IMR-90 (cell line): ENCODE results near the gene TMEM9. TPM values are rescaled to one million over a fixed set of nuclear protein-coding genes. Genes with fewer than 3 reads are reported as not detected.

Experiments
- ATAC-seq: fragments of 200-7000 bp; cut with Tn5 transposase; 2 replicates; pipeline ENCODE4 v1.9.1; 2020; ENCODE audit warnings: low read depth, mild to moderate bottlenecking, moderate library complexity
- BruUV-seq: library from RNA; stranded (reverse); fragments of 400-500 nt; replicated peaks from 2 replicates; lab custom pipeline; 2021; lab: Mats Ljungman, UMichigan
- CTCF ChIA-PET: fragments of 300-600 bp; formaldehyde crosslinking; extraction: SDS; loops from one replicate; lab custom pipeline; 2021; ENCODE audit warnings: antibody characterized with exemption; lab: Yijun Ruan, JAX
- POLR2A ChIA-PET: fragments of 300-600 bp; sonication (Branson Sonifier 250); formaldehyde crosslinking; loops from one replicate; lab custom pipeline; 2022; ENCODE audit warnings: antibody characterized with exemption; ENCODE audit not compliant: unreplicated experiment; lab: Charles Lee
- DNase-seq: peaks from one replicate; pipeline ENCODE4 v3.0.0; 2013
- H2AFZ ChIP-seq: replicated peaks from 2 replicates; pipeline ENCODE3; 2013; ENCODE audit warnings: low read length, mild to moderate bottlenecking; ENCODE audit not compliant: poor library complexity
- H2AK5ac ChIP-seq: 2 replicates; pipeline ENCODE4 v1.6.1; 2013; ENCODE audit warnings: low read depth, low read length, inconsistent platforms
- H2AK9ac ChIP-seq: replicated peaks from 2 replicates; pipeline ENCODE3; 2013; ENCODE audit warnings: mild to moderate bottlenecking, low read depth, low read length, moderate library complexity; ENCODE audit not compliant: poor library complexity
- H2BK120ac ChIP-seq: 2 replicates; pipeline ENCODE4 v1.6.1; 2013; ENCODE audit warnings: low read depth, low read length, inconsistent platforms
- H2BK15ac ChIP-seq: 3 replicates; pipeline ENCODE4 v1.6.1; 2013; ENCODE audit warnings: low read depth, low read length, inconsistent platforms
- H2BK20ac ChIP-seq: 2 replicates; pipeline ENCODE4 v1.6.1; 2013; ENCODE audit warnings: low read depth, mild to moderate bottlenecking, inconsistent platforms, low read length, moderate library complexity
- H2BK5ac ChIP-seq: 2 replicates; pipeline ENCODE4 v1.6.1; 2013; ENCODE audit warnings: mild to moderate bottlenecking, low read depth, low read length, inconsistent platforms; ENCODE audit not compliant: poor library complexity, severe bottlenecking
- H3K14ac ChIP-seq: replicated peaks from 2 replicates; pipeline ENCODE4 v1.6.1; 2013; ENCODE audit warnings: low read depth, low read length, inconsistent platforms
- H3K18ac ChIP-seq: 2 replicates; pipeline ENCODE4 v1.6.1; 2013; ENCODE audit warnings: low read depth, low read length, control low read depth
- H3K23ac ChIP-seq: 2 replicates; pipeline ENCODE4 v1.6.1; 2013; ENCODE audit warnings: low read depth, low read length, inconsistent platforms
- H3K27ac ChIP-seq: 2 replicates; pipeline ENCODE4 v1.5.1; 2013; ENCODE audit warnings: mild to moderate bottlenecking, control low read depth, low read length; ENCODE audit not compliant: insufficient read depth
- H3K27me3 ChIP-seq: 2 replicates; pipeline ENCODE4 v1.6.1; 2013; ENCODE audit warnings: low read length; ENCODE audit not compliant: control insufficient read depth, insufficient read depth
- H3K36me3 ChIP-seq: 2 replicates; pipeline ENCODE4 v1.6.1; 2013; ENCODE audit warnings: low read length, mixed read lengths; ENCODE audit not compliant: control insufficient read depth, insufficient read depth
- H3K4ac ChIP-seq: 2 replicates; pipeline ENCODE4 v1.6.1; 2013; ENCODE audit warnings: low read depth, low read length, inconsistent platforms
- H3K4me1 ChIP-seq: 2 replicates; pipeline ENCODE4 v1.6.1; 2013; ENCODE audit warnings: low read length, mixed read lengths; ENCODE audit not compliant: control insufficient read depth, insufficient read depth
- H3K4me2 ChIP-seq: 2 replicates; pipeline ENCODE4 v1.6.1; 2013; ENCODE audit warnings: low read depth, mild to moderate bottlenecking, control low read depth, low read length, moderate library complexity
- H3K4me3 ChIP-seq: 2 replicates; pipeline ENCODE4 v1.5.1; 2013; ENCODE audit warnings: low read depth, mild to moderate bottlenecking, control low read depth, low read length, moderate library complexity; ENCODE audit not compliant: insufficient read depth
- H3K56ac ChIP-seq: 2 replicates; pipeline ENCODE4 v1.6.1; 2013; ENCODE audit warnings: low read length, inconsistent platforms; ENCODE audit not compliant: insufficient read depth; ENCODE audit errors: extremely low read depth
- H3K79me1 ChIP-seq, 2 experiments: 2 replicates each; pipeline ENCODE4 v1.6.1; 2013; ENCODE audit warnings: low read length in 2 of 2, inconsistent platforms in 1 of 2, low read depth in 1 of 2
- H3K9ac ChIP-seq: 2 replicates; pipeline ENCODE4 v1.6.1; 2013; ENCODE audit warnings: low read depth, low read length, control low read depth
- H3K9me1 ChIP-seq: 2 replicates; pipeline ENCODE4 v1.6.1; 2013; ENCODE audit warnings: low read length, inconsistent platforms; ENCODE audit not compliant: insufficient read depth
- H3K9me3 ChIP-seq: 2 replicates; pipeline ENCODE4 v1.6.1; 2013; ENCODE audit warnings: low read length; ENCODE audit not compliant: control insufficient read depth, insufficient read depth
- H4K20me1 ChIP-seq: 2 replicates; pipeline ENCODE4 v1.6.1; 2013; ENCODE audit warnings: low read length, inconsistent platforms; ENCODE audit not compliant: insufficient read depth
- H4K5ac ChIP-seq: 2 replicates; pipeline ENCODE4 v1.6.1; 2013; ENCODE audit warnings: mild to moderate bottlenecking, low read depth, low read length, control low read depth
- H4K8ac ChIP-seq, 2 experiments: 2 replicates each; pipeline ENCODE4 v1.6.1; 2013; ENCODE audit warnings: low read depth in 2 of 2, low read length in 2 of 2, control low read depth in 1 of 2, inconsistent platforms in 1 of 2
- H4K91ac ChIP-seq: 2 replicates; pipeline ENCODE4 v1.6.1; 2013; ENCODE audit warnings: low read depth, low read length, inconsistent platforms; ENCODE audit not compliant: insufficient read depth
- RFX5 ChIP-seq: IDR thresholded peaks from 2 replicates; pipeline ENCODE4 v1.8.0; 2012; ENCODE audit warnings: low read depth, mild to moderate bottlenecking, low read length, moderate library complexity
- WGBS, 2 experiments: methylation state at CpG; one replicate each; pipeline versions ENCODE4 v1.1.5 to v1.1.7; 2013; ENCODE audit warnings: missing lambda C conversion rate in 2 of 2; ENCODE audit not compliant: insufficient read length in 1 of 2; ENCODE audit errors: extremely low coverage in 2 of 2; 5-methylcytosine and 5-hydroxymethylcytosine counted together
- dilution Hi-C: fragments of 300-500 bp; cut with HindIII; formaldehyde crosslinking; loops from one replicate; pipeline ENCODE4 v1.14.3; 2018; ENCODE audit warnings: low sequenced_read_pairs; ENCODE audit not compliant: unreplicated experiment
- in situ Hi-C: fragments of 300-500 bp; cut with MboI; formaldehyde crosslinking; loops from 3 replicates; pipeline ENCODE4 v1.14.3; 2019; ENCODE audit warnings: low sequenced_read_pairs, inconsistent platforms, mixed read lengths
- intact Hi-C: fragments of 100-400 bp; cut with micrococcal nuclease; formaldehyde crosslinking; loops from 2 replicates; pipeline ENCODE4 v1.10.0; 2022
- polyA plus RNA-seq, 3 experiments: library from polyadenylated mRNA; depleted of rRNA; stranded (reverse); fragments of >200 nt; gene quantifications; 2 replicates each; pipeline ENCODE4 v1.2.3, GENCODE V29; 2012; ENCODE audit warnings: low replicate concordance in 1 of 3
- total RNA-seq: library from RNA; depleted of rRNA; stranded (reverse); fragments of >200 nt; gene quantifications from 2 replicates; pipeline ENCODE4 v1.2.3, GENCODE V29; 2012

Gene TMEM9
- total and polyA plus RNA-seq, 2 of the 4 experiments (the other 2 are of a cell fraction): 76.7 to 107 TPM

GRCh38 chr1:201164645-201165044 lies 10.4 kb upstream of the TMEM9 start:
- H4K5ac ChIP-seq: no peak overlapping the region
- H3K9ac ChIP-seq: no peak overlapping the region
- no peak overlapping the region for H2BK15ac ChIP-seq
- no peaks in the 10 kb centered on the region for H3K9me1 ChIP-seq
- no peak overlapping the region for H3K27ac ChIP-seq
- H3K9me3 ChIP-seq: no peaks in the 10 kb centered on the region
- no peak overlapping the region for H3K4me2 ChIP-seq
- in situ Hi-C loops: no loop called here
- peaks cover 20% of the 10 kb centered on the region for H3K27me3 ChIP-seq
- no peak overlapping the region for H4K8ac ChIP-seq
- no peak overlapping the region for H2AFZ ChIP-seq
- H2BK20ac ChIP-seq: no peak overlapping the region
- TF ChIP-seq RFX5: no peak
- 48% methylated on average over 4 of the region's 7 CpGs; no CpG with 5 or more reads in 1 of the 2 experiments for WGBS, 2 experiments
- ChIA-PET CTCF (no interaction called here), POLR2A (no interaction called here)
- H3K18ac ChIP-seq: no peak overlapping the region
- H3K14ac ChIP-seq: no peak overlapping the region
- H2BK120ac ChIP-seq: no peak overlapping the region
- no peak overlapping the region for H3K4me3 ChIP-seq
- H3K23ac ChIP-seq: no peak overlapping the region
- no peak overlapping the region for H3K4ac ChIP-seq
- no peak overlapping the region for H4K91ac ChIP-seq
- dilution Hi-C loops: no loop called here
- BruUV-seq: no TSS peak
- intact Hi-C loops: no loop called here
- no peak for DNase-seq
- H2BK5ac ChIP-seq: no peak overlapping the region
- H3K4me1 ChIP-seq: no peaks in the 10 kb centered on the region
- no peak for ATAC-seq
- no peak overlapping the region for H2AK5ac ChIP-seq
- H3K36me3 ChIP-seq: no peaks in the 10 kb centered on the region
- no peaks in the 10 kb centered on the region for H3K79me1 ChIP-seq
- H2AK9ac ChIP-seq: no peak overlapping the region
- H3K56ac ChIP-seq: no peak overlapping the region
- no peaks in the 10 kb centered on the region for H4K20me1 ChIP-seq
